Measurements from ENCODE around the gene IL13. TPM values are rescaled to one million over a fixed set of nuclear protein-coding genes. Genes with fewer than 3 reads are reported as not detected.

The IL13 gene
- polyA plus RNA-seq, 1 donor (not counting 4 experiments of a cell fraction or from before 2014, with no cell fraction given), result not detected

DNA sequence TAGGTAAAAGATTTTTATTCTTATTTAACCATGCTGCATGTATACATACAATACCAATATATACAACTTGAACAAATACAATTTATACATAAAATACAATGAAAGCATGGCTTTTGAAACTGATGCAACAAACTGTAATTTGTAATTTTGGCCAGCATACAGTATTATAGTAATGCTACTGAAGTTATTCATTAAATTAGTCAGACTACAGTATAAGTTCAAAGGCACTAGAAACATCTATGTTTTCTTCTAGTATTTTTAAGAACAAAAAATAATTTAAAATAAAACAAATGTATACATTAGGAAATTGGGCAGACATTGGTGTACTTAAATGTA, 34.6 kb downstream of the IL13 start:
- H3K4me3 ChIP-seq (ENCODE audit: control insufficient read depth in 2 of 3, extremely low read depth in 1 of 3, insufficient read depth in 2 of 3, low read depth in 1 of 3, low read length in 3 of 3), result no peak overlapping the region
- peaks cover 2 to 6% of the 10 kb centered on the region in 2 experiments for H3K36me3 ChIP-seq (ENCODE audit: control insufficient read depth in 2 of 2, extremely low read depth in 1 of 2, insufficient read depth in 2 of 2, low read length in 2 of 2)
- H3K27me3 ChIP-seq (ENCODE audit: control insufficient read depth, extremely low read depth, insufficient read depth, low read length), result no peaks in the 10 kb centered on the region
- H3K79me2 ChIP-seq (ENCODE audit: control insufficient read depth, insufficient read depth, low read length), result no peaks in the 10 kb centered on the region
- no peak overlapping the region for H3K9ac ChIP-seq (ENCODE audit: control insufficient read depth, extremely low read depth, insufficient read depth, low read length)
- no peak overlapping the region for H2AFZ ChIP-seq (ENCODE audit: control insufficient read depth, low read length)
- peak overlapping the region; percentile 58 for H3K27ac ChIP-seq (ENCODE audit: control insufficient read depth, insufficient read depth, low read length)
- FAIRE-seq (no peak), DNase-seq (ENCODE audit: low read depth, low spot score) (no peak)
- no peaks in the 10 kb centered on the region for H3K9me3 ChIP-seq (ENCODE audit: control insufficient read depth, low read depth, low read length)
- no peaks in the 10 kb centered on the region for H4K20me1 ChIP-seq (ENCODE audit: control insufficient read depth, extremely low read depth, insufficient read depth, low read length)
- no peaks in the 10 kb centered on the region for H3K4me1 ChIP-seq (ENCODE audit: control insufficient read depth, extremely low read depth, insufficient read depth, low read length)
- H3K9me1 ChIP-seq (ENCODE audit: control insufficient read depth, extremely low read depth, insufficient read depth, low read length), result no peaks in the 10 kb centered on the region
- TF ChIP-seq CTCF (optimal IDR thresholded peaks at IDR 0.05 in 1 of 3, IDR thresholded peaks at IDR 0.05 in 1 of 3, conservative IDR thresholded peaks at IDR 0.05 in 1 of 3; ENCODE audit: extremely low read depth in 1 of 3, insufficient read depth in 2 of 3, low read length in 3 of 3), result no peak
- no peak for TF ChIP-seq EZH2 (IDR thresholded peaks at IDR 0.05; ENCODE audit: low read length)
- no peak overlapping the region for H3K4me2 ChIP-seq (ENCODE audit: control insufficient read depth, extremely low read depth, insufficient read depth, low read depth, low read length)
- dilution Hi-C loops (cut with MboI; ENCODE audit: extremely low pct_ligation_motif_present, low sequenced_read_pairs), result no loop called here

- no peaks in the 10 kb centered on the region for H3K4me1 ChIP-seq (ENCODE audit: control insufficient read depth, extremely low read depth, insufficient read depth, low read length)
- no peaks in the 10 kb centered on the region for H4K20me1 ChIP-seq (ENCODE audit: control insufficient read depth, extremely low read depth, insufficient read depth, low read length)
- H3K4me2 ChIP-seq (ENCODE audit: control insufficient read depth, extremely low read depth, insufficient read depth, low read depth, low read length), result no peak overlapping the region
- H2AFZ ChIP-seq (ENCODE audit: control insufficient read depth, low read length), result no peak overlapping the region
- DNase-seq (ENCODE audit: low read depth, low spot score), result no peak
- H3K4me3 ChIP-seq (ENCODE audit: control insufficient read depth in 2 of 3, extremely low read depth in 1 of 3, insufficient read depth in 2 of 3, low read depth in 1 of 3, low read length in 3 of 3), result no peak overlapping the region
- H3K27ac ChIP-seq (ENCODE audit: control insufficient read depth, insufficient read depth, low read length), result no peak overlapping the region
- FAIRE-seq, result no peak
- dilution Hi-C loops (cut with MboI; ENCODE audit: extremely low pct_ligation_motif_present, low sequenced_read_pairs), result no loop called here
- no peaks in the 10 kb centered on the region for H3K79me2 ChIP-seq (ENCODE audit: control insufficient read depth, insufficient read depth, low read length)
- H3K9me1 ChIP-seq (ENCODE audit: control insufficient read depth, extremely low read depth, insufficient read depth, low read length), result no peaks in the 10 kb centered on the region
- no peaks in the 10 kb centered on the region for H3K9me3 ChIP-seq (ENCODE audit: control insufficient read depth, low read depth, low read length)
- TF ChIP-seq CTCF (optimal IDR thresholded peaks at IDR 0.05 in 1 of 3, IDR thresholded peaks at IDR 0.05 in 1 of 3, conservative IDR thresholded peaks at IDR 0.05 in 1 of 3; ENCODE audit: extremely low read depth in 1 of 3, insufficient read depth in 2 of 3, low read length in 3 of 3), result no peak
- TF ChIP-seq EZH2 (IDR thresholded peaks at IDR 0.05; ENCODE audit: low read length), result no peak
- no peaks in the 10 kb centered on the region for H3K27me3 ChIP-seq (ENCODE audit: control insufficient read depth, extremely low read depth, insufficient read depth, low read length)
- H3K9ac ChIP-seq (ENCODE audit: control insufficient read depth, extremely low read depth, insufficient read depth, low read length), result no peak overlapping the region
- H3K36me3 ChIP-seq (ENCODE audit: control insufficient read depth in 2 of 2, extremely low read depth in 1 of 2, insufficient read depth in 2 of 2, low read length in 2 of 2), result peaks cover 4 to 6% of the 10 kb centered on the region in 2 experiments
These were observed 38.0 kb downstream of the IL13 start for GRCh38 chr5:132695956-132696355.

Measured in keratinocyte (primary cell).